Measurements from ENCODE around the gene ABR.

DNA sequence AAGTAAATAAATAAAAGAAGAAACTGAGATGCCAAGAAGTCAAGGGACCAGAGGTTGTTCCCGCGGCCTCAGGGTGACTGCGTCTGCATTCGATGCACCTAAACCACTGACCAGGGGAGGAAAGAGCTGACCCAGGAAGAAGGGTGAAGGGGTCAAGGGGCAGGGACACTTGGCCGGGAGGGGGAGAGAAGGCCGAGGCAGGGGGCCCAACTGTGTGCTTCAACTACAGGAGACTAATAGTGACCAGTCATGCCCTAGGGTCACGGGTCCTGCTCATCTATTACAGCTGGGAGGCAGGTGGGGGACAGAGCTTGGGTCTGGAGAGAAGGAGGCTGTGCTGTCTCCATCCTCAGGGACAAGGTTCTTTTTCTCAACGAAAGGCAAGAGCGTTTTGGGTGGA, 138.0 kb downstream of the ABR start:
- TF ChIP-seq, protein P1, sequence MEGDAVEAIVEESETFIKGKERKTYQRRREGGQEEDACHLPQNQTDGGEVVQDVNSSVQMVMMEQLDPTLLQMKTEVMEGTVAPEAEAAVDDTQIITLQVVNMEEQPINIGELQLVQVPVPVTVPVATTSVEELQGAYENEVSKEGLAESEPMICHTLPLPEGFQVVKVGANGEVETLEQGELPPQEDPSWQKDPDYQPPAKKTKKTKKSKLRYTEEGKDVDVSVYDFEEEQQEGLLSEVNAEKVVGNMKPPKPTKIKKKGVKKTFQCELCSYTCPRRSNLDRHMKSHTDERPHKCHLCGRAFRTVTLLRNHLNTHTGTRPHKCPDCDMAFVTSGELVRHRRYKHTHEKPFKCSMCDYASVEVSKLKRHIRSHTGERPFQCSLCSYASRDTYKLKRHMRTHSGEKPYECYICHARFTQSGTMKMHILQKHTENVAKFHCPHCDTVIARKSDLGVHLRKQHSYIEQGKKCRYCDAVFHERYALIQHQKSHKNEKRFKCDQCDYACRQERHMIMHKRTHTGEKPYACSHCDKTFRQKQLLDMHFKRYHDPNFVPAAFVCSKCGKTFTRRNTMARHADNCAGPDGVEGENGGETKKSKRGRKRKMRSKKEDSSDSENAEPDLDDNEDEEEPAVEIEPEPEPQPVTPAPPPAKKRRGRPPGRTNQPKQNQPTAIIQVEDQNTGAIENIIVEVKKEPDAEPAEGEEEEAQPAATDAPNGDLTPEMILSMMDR (IDR thresholded peaks at IDR 0.05): no peak
- no peak for TF ChIP-seq POLR2A (IDR thresholded peaks at IDR 0.05)

All from right lobe of liver (tissue), 4 donors.